Ureter (tissue), 1 donor: ENCODE measurements around the gene CRIM1. TPM values are rescaled to one million over a fixed set of nuclear protein-coding genes. Genes with fewer than 3 reads are reported as not detected.

ENCODE experiments used
- DNase-seq: peaks from one replicate; pipeline ENCODE4 v3.0.0-alpha.2; 2020; ENCODE audit warnings: low spot score
- total RNA-seq: library from RNA; stranded (reverse); gene quantifications from one replicate; pipeline ENCODE4 v1.2.4, GENCODE V29; 2023
- donor health status: DM: yes; HTN: yes; CAD: no.

Gene CRIM1
- total RNA-seq, 1 donor from 2014 or later, result 95.0 TPM

DNA sequence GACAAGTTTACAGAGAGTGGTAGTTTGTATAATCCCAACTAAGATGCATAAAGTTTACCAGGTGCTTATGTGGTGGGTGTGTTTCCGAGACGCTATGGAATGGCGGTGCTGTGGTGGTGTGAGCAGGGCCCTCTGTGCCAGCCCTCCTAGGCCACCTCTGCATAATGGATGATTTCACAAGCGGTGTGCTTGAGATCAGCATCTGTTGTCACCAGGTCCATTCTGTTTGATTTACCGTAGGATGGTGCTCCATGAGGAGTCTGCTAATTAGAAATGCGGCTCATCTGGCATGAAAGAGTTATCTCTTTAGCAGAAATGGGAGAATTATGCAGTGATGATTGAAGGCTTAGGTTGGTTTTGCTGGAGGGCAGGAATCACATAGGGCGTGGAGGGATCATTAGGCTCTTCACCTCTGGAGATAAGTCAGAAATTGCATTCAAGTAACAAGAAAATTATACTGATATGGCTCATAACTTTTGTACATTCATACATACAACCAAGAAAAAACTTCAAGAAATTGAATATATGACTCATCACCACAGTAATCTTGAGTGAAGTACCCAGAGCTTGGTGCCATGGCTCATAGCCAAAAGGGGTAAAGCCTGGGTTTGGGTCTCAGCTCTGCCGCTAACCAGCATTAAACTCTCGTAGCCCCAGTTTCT is 41.4 kb downstream of the CRIM1 start:
- DNase-seq, result no peak

DNA sequence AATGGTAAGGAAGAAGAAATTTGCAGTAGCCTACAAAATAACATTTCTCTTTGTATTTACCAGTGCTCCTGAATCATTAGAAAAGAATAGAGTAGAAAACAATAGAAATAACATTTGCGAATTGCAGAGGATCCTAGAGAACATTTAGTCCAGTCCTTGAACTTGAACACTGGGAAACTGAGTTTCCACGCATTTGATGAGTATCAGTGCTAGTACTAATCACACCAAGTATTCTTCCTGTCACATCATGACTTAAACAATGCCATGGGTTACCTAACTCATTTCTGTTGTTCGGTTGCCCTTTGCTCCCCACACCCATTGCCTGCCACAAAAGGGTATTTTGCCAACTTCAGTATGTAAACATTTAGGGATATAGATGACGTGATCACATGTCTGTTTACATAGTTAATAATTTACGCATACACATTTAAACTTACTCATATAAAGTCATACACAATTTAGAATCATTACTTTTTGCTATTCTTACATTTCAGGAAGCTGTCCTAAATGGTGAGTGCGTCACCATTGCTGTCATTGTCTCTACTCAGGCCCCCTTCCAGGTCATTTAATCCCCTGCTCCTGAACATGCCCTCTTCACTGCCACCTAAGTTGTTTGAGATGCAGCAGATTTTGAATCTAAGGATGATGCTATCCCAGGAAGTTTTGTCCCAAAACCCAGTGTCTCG is 42.3 kb downstream of the CRIM1 start:
- DNase-seq, result no peak

- no peak for DNase-seq
Observed at GRCh38 chr2:36399050-36399449, 43.5 kb downstream of the CRIM1 start.

GRCh38 chr2:36403675-36404230 is 48.2 kb downstream of the CRIM1 start:
- no peak for DNase-seq

DNA sequence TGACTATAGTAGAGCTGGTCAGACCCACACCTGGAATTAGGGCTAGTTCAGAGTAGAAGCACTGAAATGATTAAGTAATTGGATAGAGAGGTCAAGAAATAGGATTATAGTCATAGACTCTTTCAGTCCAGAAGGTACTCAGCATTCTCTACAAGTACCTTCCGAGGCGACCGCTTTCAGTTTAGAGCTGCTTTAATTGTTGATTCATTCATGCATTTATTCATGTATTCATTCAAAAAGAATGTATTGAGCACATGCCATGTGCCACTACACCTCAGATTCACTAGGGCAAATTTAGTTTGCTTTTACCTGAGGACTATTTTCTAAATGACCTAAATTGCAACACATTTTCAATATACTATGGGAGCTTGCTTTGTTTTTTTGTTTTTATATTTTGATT is 48.7 kb downstream of the CRIM1 start:
- no peak for DNase-seq

GRCh38 chr2:36404754-36405153 is 49.2 kb downstream of the CRIM1 start:
- DNase-seq, result no peak

DNA sequence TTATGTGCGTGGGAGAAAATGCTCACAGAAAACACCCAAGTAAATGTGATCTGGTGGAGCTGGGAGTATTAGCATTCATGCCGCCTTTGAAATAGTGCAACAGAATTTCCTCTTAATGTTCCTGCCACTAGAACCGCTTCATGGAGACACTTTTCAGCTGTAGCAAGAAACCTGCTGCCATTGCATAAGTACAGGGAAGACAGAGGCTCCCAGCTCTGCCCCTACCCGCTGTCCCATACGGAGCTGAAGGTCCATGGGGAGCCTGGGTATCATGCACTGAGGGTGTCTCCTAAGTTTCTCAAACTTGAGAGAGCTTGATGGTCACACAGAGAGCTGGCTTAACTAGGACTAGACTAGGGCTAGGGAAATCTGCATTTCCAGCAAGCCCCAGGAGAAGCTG is 49.6 kb downstream of the CRIM1 start:
- no peak for DNase-seq

GRCh38 chr2:36406296-36406695 is 50.7 kb downstream of the CRIM1 start:
- DNase-seq, result no peak

- DNase-seq, result no peak
Observed at GRCh38 chr2:36407413-36407812, 51.8 kb downstream of the CRIM1 start.

DNA sequence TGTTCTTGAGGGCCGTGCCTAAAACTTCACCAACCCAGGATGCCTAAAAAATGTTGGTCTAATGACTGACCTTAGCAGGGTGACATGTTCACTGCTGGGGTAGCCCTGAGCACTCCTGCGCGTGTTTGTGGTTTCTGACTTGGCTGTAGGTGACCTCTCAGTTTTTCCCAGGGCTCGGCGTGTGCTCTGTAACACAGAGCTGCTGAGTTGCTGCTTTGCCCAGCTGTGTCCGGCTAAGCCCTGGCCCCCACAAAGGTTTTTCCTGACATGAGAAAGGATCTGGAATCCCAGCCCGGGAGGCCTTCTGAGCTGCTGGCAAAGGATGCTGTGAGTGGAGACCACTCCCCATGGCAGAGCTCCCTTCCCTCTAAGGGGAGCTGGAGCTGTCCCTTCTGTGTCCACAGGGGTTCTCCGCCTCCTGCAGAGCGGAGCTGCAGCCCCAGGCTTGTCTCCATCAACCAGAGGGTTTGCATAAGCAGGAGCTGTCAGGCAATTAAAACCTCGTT is 52.7 kb downstream of the CRIM1 start:
- DNase-seq, result no peak

- DNase-seq, result no peak
Observed at GRCh38 chr2:36409335-36409734, 53.8 kb downstream of the CRIM1 start.

DNA sequence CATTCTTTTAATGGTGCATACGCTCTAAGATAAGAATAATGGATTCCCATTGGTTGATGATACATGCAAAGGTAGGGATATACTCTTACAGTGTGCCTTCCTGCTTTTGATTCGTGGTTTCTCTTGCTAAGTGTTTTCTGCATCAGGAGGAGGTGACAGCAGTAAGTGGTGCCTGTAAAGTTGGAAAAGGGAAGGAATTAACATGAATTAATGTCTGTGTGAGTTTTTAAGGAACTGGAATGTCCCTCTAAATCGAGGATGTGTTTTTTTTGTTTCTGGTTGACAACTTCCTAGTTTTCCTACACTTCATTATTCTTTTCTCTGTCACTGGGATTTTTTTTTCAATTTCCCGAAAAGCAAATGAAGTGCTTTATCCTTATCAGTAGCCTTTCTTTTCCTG is 54.4 kb downstream of the CRIM1 start:
- no peak for DNase-seq

GRCh38 chr2:36410681-36411080 is 55.1 kb downstream of the CRIM1 start:
- no peak for DNase-seq

GRCh38 chr2:36411962-36412444 is 56.4 kb downstream of the CRIM1 start:
- DNase-seq, result no peak

GRCh38 chr2:36413218-36413617 is 57.6 kb downstream of the CRIM1 start:
- no peak for DNase-seq

DNA sequence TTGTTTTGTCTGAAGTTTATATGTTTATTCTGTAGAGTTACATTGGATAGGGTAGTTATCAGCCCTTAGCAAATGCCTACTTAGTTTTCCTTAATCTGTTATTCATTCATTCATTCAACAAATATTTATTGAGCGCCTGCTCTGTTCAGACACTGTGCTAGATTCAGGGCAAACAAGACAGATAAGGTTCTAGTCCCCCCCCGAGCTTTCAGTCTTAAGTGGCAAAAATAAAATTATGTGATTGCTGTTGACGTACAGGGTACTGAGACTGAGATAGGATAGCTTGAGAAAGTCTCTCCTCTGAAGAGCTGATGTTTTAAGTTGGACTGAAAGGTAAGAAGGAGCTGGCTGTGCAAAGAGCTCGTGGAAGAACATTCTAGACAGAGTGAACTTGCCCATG is 58.7 kb downstream of the CRIM1 start:
- DNase-seq, result no peak

- no peak for DNase-seq
Observed at GRCh38 chr2:36415381-36416022, 59.9 kb downstream of the CRIM1 start.

DNA sequence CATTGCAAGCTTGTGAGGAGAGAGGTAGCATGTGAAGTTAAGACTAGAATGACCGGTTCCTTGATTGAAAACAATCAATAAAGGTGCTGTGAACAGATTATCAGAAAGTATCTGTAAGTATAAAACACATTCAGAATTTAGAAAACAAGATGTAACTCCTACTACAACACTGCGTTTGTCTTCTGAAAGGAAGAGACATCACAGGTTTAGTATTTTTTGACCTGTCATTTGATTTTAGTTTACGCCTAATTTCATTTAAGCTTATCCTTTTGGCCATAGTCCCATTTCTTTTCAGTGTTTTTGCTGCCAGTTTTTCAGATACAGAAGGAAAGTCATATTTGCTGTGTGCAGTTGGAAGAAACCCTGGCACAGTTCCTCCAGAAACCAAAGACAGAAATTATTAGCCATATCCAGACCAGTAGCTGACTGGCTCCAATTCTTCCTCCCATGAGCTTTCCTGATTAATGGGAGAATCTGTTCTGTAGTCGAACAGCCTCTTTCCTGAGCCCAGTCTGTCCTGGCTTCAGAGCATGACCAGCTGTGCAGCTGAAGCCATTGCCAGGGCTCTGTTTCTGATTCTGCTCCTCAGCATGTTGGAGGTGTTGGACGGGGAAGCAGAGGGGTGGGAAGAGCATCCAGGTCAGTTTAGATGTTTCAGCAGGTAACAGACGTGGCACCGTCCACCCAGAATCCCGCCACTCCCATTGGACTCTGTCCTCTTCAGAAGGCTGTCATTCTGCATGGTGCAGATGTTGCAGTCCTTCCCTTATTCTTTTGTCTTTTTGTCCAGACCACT is 61.0 kb downstream of the CRIM1 start:
- DNase-seq, result no peak

GRCh38 chr2:36420569-36421181 is 65.1 kb downstream of the CRIM1 start:
- no peak for DNase-seq

DNA sequence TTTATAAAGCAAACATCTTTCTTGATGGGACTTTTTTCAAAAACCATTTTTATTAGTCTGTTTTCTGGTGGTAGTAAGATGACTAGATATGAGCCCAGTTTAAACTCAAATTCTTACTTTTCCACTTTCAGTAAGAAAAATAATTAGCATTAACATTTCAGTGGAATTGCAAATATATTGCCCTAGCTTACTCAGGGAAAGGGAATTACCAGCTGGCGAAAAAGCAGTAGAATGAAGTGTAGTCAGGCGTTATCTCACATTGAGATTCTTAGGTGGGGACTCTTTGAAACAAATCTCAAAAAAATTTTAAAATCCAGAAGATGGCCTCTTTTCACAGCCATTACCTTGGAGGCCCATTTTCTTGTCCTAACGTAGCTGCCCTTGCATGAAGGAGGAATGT is 65.8 kb downstream of the CRIM1 start:
- DNase-seq, result no peak

- DNase-seq, result no peak
Observed at GRCh38 chr2:36423172-36423571, 67.6 kb downstream of the CRIM1 start.
